A549 (cell line): Measurements from ENCODE around the gene TRIM28. TPM values are rescaled to one million over a fixed set of nuclear protein-coding genes. Genes with fewer than 3 reads are reported as not detected.
A peak's percentile ranks its signal among the peaks of the same experiment; 100 is the strongest.

Experiments
- ATAC-seq, 2 experiments: fragments of 200-7000 bp in 1 of 2; fragments of >200 bp in 1 of 2; cut with Nextera tagmentation in 1 of 2; cut with Tn5 transposase in 1 of 2; 3 replicates each; pipeline versions ENCODE4 v1.8.0 to v1.9.1; 2018 to 2020; ENCODE audit warnings: mild to moderate bottlenecking in 1 of 2, moderate library complexity in 1 of 2
- CTCF ChIA-PET: fragments of 300-600 bp; sonication (Branson Sonifier 250); formaldehyde crosslinking; extraction: SDS; loops from one replicate; lab custom pipeline; 2021; ENCODE audit warnings: antibody characterized with exemption, inconsistent platforms; lab: Yijun Ruan, JAX
- POLR2A ChIA-PET: fragments of 350-600 bp; formaldehyde crosslinking; extraction: SDS; loops from one replicate; lab custom pipeline; 2021; ENCODE audit warnings: antibody characterized with exemption, inconsistent platforms; lab: Yijun Ruan, JAX
- DNase-seq, 2 experiments: peaks; one replicate each; pipeline versions ENCODE4 v3.0.0 to v3.0.0-alpha.2; 2011 to 2016; ENCODE audit warnings: low read depth in 1 of 2, low spot score in 1 of 2
- FAIRE-seq: peaks from 2 replicates; lab custom pipeline; 2011; peaks lifted over from hg19 to GRCh38; lab: Jason Lieb, UNC
- H3K27ac ChIP-seq, 2 experiments: fragments of >200 bp; sonication (Bioruptor Twin); formaldehyde crosslinking; 3 replicates each; pipeline ENCODE4 v1.5.1; 2016 to 2017
- H3K4me1 ChIP-seq: fragments of >200 bp; sonication (Bioruptor Twin); formaldehyde crosslinking; 3 replicates; pipeline ENCODE4 v1.6.1; 2016
- H3K4me2 ChIP-seq: fragments of >200 bp; sonication (Bioruptor Twin); formaldehyde crosslinking; 3 replicates; pipeline ENCODE4 v1.6.1; 2016
- H3K4me3 ChIP-seq: fragments of >200 bp; sonication (Bioruptor Twin); formaldehyde crosslinking; 3 replicates; pipeline ENCODE4 v1.5.1; 2016
- H3K9me3 ChIP-seq: fragments of >200 bp; sonication (Bioruptor Twin); formaldehyde crosslinking; 3 replicates; pipeline ENCODE4 v1.6.1; 2016
- BCL3 ChIP-seq: fragments of >200 bp; sonication (Bioruptor Twin); formaldehyde crosslinking; IDR thresholded peaks from 3 replicates; pipeline ENCODE4 v1.6.1; 2016
- CHD2 ChIP-seq: fragments of 150-350 bp; IDR thresholded peaks from 2 replicates; pipeline ENCODE4 v1.6.1; 2014; ENCODE audit warnings: low read length; ENCODE audit not compliant: partially characterized antibody
- E2F6 ChIP-seq: IDR thresholded peaks from 2 replicates; pipeline ENCODE4 v1.6.1; 2012; ENCODE audit warnings: low read depth, borderline replicate concordance
- FOSL2 ChIP-seq, 2 experiments: fragments of 450-650 bp in 1 of 2; fragments of >200 bp in 1 of 2; sonication (Bioruptor Twin) in 1 of 2; formaldehyde crosslinking; IDR thresholded peaks; 2 replicates each; pipeline versions ENCODE4 v1.5.0 to v1.6.1; 2016 to 2020; ENCODE audit warnings: mild to moderate bottlenecking in 1 of 2, moderate library complexity in 1 of 2
- GATA3 ChIP-seq: IDR thresholded peaks from 2 replicates; pipeline ENCODE4 v1.6.1; 2012; ENCODE audit warnings: borderline replicate concordance
- HMGXB4 ChIP-seq: fragments of 250-450 bp; sonication (Bioruptor Pico); IDR thresholded peaks from 2 replicates; pipeline ENCODE4 v1.5.0; 2021; ENCODE audit warnings: mild to moderate bottlenecking, moderate library complexity, borderline replicate concordance
- HOXA7 ChIP-seq: fragments of 250-450 bp; sonication (Bioruptor Pico); IDR thresholded peaks from 2 replicates; pipeline ENCODE4 v1.5.0; 2020; ENCODE audit warnings: mild to moderate bottlenecking, moderate library complexity
- HOXB13 ChIP-seq: fragments of 250-450 bp; sonication (Bioruptor Pico); IDR thresholded peaks from 2 replicates; pipeline ENCODE4 v1.5.0; 2020; ENCODE audit warnings: low read depth, mild to moderate bottlenecking, moderate library complexity
- JUN ChIP-seq, 2 experiments: fragments of >200 bp; sonication (Bioruptor Twin); formaldehyde crosslinking; IDR thresholded peaks; 2 replicates in 1 of 2; 3 replicates in 1 of 2; pipeline ENCODE4 v1.6.1; 2016 to 2017
- MAX ChIP-seq: IDR thresholded peaks from 2 replicates; pipeline ENCODE4 v1.6.1; 2012
- MAZ ChIP-seq: fragments of 150-350 bp; IDR thresholded peaks from 2 replicates; pipeline ENCODE4 v1.6.1; 2014; ENCODE audit warnings: antibody characterized with exemption, low read depth, low read length, borderline replicate concordance
- MYC ChIP-seq: IDR thresholded peaks from 2 replicates; pipeline ENCODE4 v1.6.1; 2012; ENCODE audit warnings: mild to moderate bottlenecking, inconsistent platforms, low read length, improper control_type of control experiment, borderline replicate concordance
- NFE2L2 ChIP-seq: fragments of 150-350 bp; conservative IDR thresholded peaks from 2 replicates; pipeline ENCODE4 v1.6.1; 2014; ENCODE audit warnings: low read length
- NPAS2 ChIP-seq: fragments of 250-450 bp; sonication (Bioruptor Pico); IDR thresholded peaks from 2 replicates; pipeline ENCODE4 v1.8.0; 2022; ENCODE audit warnings: mild to moderate bottlenecking, moderate library complexity, borderline replicate concordance
- NR3C1 ChIP-seq: fragments of >200 bp; sonication (Bioruptor Twin); formaldehyde crosslinking; IDR thresholded peaks from 3 replicates; pipeline ENCODE4 v1.6.1; 2017
- PBX3 ChIP-seq: IDR thresholded peaks from 2 replicates; pipeline ENCODE4 v1.6.1; 2012
- PHF8 ChIP-seq: fragments of 200-600 bp; sonication (generic); IDR thresholded peaks from 2 replicates; pipeline ENCODE4 v1.6.1; 2016; ENCODE audit warnings: low read depth, mild to moderate bottlenecking, antibody characterized with exemption, moderate library complexity, borderline replicate concordance
- POLR2A ChIP-seq: IDR thresholded peaks from 2 replicates; pipeline ENCODE4 v1.6.1; 2012; ENCODE audit warnings: mild to moderate bottlenecking, low read length
- RAD21 ChIP-seq, 2 experiments: fragments of >200 bp in 1 of 2; sonication (Bioruptor Twin) in 1 of 2; formaldehyde crosslinking in 1 of 2; IDR thresholded peaks in 1 of 2; conservative IDR thresholded peaks in 1 of 2; 2 replicates in 1 of 2; 3 replicates in 1 of 2; pipeline ENCODE4 v1.6.1; 2012 to 2018; ENCODE audit warnings: inconsistent platforms in 1 of 2
- RARB ChIP-seq: fragments of 250-450 bp; sonication (Bioruptor Pico); IDR thresholded peaks from 2 replicates; pipeline ENCODE4 v1.8.0; 2021; ENCODE audit warnings: mild to moderate bottlenecking, moderate library complexity
- RCOR1 ChIP-seq: fragments of 150-350 bp; IDR thresholded peaks from 2 replicates; pipeline ENCODE4 v1.6.1; 2014; ENCODE audit warnings: antibody characterized with exemption, low read length, low read depth
- REST ChIP-seq: fragments of 200-600 bp; sonication (generic); IDR thresholded peaks from 2 replicates; pipeline ENCODE4 v1.6.1; 2016; ENCODE audit warnings: antibody characterized with exemption, mild to moderate bottlenecking, moderate library complexity
- RFX5 ChIP-seq: fragments of 450-650 bp; IDR thresholded peaks from 2 replicates; pipeline ENCODE4 v1.7.1; 2014; ENCODE audit warnings: antibody characterized with exemption, mild to moderate bottlenecking, moderate library complexity
- TP53 ChIP-seq: fragments of 250-450 bp; sonication (Bioruptor Pico); IDR thresholded peaks from 2 replicates; pipeline ENCODE4 v1.5.0; 2021; ENCODE audit warnings: mild to moderate bottlenecking, moderate library complexity
- USF2 ChIP-seq: fragments of 450-650 bp; IDR thresholded peaks from 2 replicates; pipeline ENCODE4 v1.6.1; 2014; ENCODE audit warnings: antibody characterized with exemption
- ZC3H11A ChIP-seq: fragments of 450-650 bp; IDR thresholded peaks from 2 replicates; pipeline ENCODE4 v1.6.1; 2014; ENCODE audit warnings: antibody characterized with exemption, mild to moderate bottlenecking
- WGBS: methylation state at CpG from one replicate; pipeline ENCODE4 v1.1.6; 2017; ENCODE audit errors: missing lambda C conversion rate; 5-methylcytosine and 5-hydroxymethylcytosine counted together
- polyA plus RNA-seq, 4 experiments: library from polyadenylated mRNA; depleted of rRNA in 3 of 4; stranded (reverse); fragments of >200 nt; fragmentation: RNase III in 1 of 4; extraction: RNeasy Plus Mini Kit Qiagen cat#74134 plus additional on column Dnase treatment in 1 of 4; gene quantifications; 2 replicates in 3 of 4; 3 replicates in 1 of 4; pipeline ENCODE4 v1.2.3, GENCODE V29; 2011 to 2017

Gene TRIM28
- polyA plus RNA-seq, 2 of the 4 experiments (the other 2 are of a cell fraction): 576 to 656 TPM

GRCh38 chr19:58575183-58576041, 31.5 kb downstream of the TRIM28 start:
- Histone ChIP-seq H3K27ac (peak overlapping the region; percentile 91), H3K4me1 (peaks cover 15% of the 10 kb centered on the region), H3K9me3 (no peaks in the 10 kb centered on the region), H3K4me3 (peak overlapping the region; percentile 67), H3K4me2 (peak overlapping the region; percentile 92)
- FAIRE-seq (peak; percentile 18), DNase-seq (peak; percentile 93 to 95), ATAC-seq (peak; percentile 70 to 77)
- POLR2A ChIA-PET: interaction anchor here (0.7 to 2.6 kb wide), 11 partner anchors 8 to 213 kb away, joined by 3 to 34 read pairs (median 4); partner anchors contain the start of genes CHMP2A, TRIM28, UBE2M and ZBTB45
- WGBS: under 1% methylated on average over 49 of the region's 66 CpGs
- CTCF ChIA-PET: interaction anchor here (0.6 to 5.8 kb wide), 4 partner anchors 9 to 168 kb away, joined by 3 to 39 read pairs (median 4); partner anchors contain the start of gene ZBTB45
- TF ChIP-seq REST (peak; percentile 13; the same call in 1 of the 2 replicates), MAX (peak; percentile 85), NR3C1 (no peak), FOSL2 (IDR thresholded peaks at IDR 0.05) (no peak), FOSL2 (CRISPR knock-in tag; IDR thresholded peaks at IDR 0.05) (0 out of 2 replicates have a peak, but pooled peaks have one; percentile 1), NPAS2 (CRISPR knock-in tag) (no peak), PHF8 (peak; percentile 58; the same call in 1 of the 2 replicates), HOXA7 (CRISPR knock-in tag) (peak; percentile 84), RFX5 (0 out of 2 replicates have a peak, but pooled peaks have one; percentile 11), E2F6 (peak; percentile 88; the same call in 1 of the 2 replicates), MAZ (no peak), GATA3 (peak; percentile 28; the same call in 1 of the 2 replicates), RAD21 (conservative IDR thresholded peaks at IDR 0.05 in 1 of 2, IDR thresholded peaks at IDR 0.05 in 1 of 2) (no peak), RCOR1 (no peak), ZC3H11A (no peak), NFE2L2 (no peak), TP53 (CRISPR knock-in tag) (peak; percentile 77; the same call in 1 of the 2 replicates), RARB (CRISPR knock-in tag) (peak; percentile 28; the same call in 1 of the 2 replicates), MYC (peak; percentile 63), CHD2 (no peak), HOXB13 (CRISPR knock-in tag) (peak; percentile 47; the same call in 1 of the 2 replicates), POLR2A (peak; percentile 82), HMGXB4 (CRISPR knock-in tag) (peak; percentile 62; the same call in 1 of the 2 replicates), JUN (IDR thresholded peaks at IDR 0.05) (peak; percentile 54 to 94), USF2 (peak; percentile 59), BCL3 (peak; percentile 86), PBX3 (0 out of 2 replicates have a peak, but pooled peaks have one; percentile 21)
